UCSD-AML1 (cell line): ENCODE results near the gene ADAMTSL5.
A peak's percentile ranks its signal among the peaks of the same experiment; 100 is the strongest.

Experiments
- DNase-seq: peaks from one replicate; lab custom pipeline; 2025; ENCODE audit not compliant: unreplicated experiment; lab: John Stamatoyannopoulos, UW

Gene ADAMTSL5

DNA sequence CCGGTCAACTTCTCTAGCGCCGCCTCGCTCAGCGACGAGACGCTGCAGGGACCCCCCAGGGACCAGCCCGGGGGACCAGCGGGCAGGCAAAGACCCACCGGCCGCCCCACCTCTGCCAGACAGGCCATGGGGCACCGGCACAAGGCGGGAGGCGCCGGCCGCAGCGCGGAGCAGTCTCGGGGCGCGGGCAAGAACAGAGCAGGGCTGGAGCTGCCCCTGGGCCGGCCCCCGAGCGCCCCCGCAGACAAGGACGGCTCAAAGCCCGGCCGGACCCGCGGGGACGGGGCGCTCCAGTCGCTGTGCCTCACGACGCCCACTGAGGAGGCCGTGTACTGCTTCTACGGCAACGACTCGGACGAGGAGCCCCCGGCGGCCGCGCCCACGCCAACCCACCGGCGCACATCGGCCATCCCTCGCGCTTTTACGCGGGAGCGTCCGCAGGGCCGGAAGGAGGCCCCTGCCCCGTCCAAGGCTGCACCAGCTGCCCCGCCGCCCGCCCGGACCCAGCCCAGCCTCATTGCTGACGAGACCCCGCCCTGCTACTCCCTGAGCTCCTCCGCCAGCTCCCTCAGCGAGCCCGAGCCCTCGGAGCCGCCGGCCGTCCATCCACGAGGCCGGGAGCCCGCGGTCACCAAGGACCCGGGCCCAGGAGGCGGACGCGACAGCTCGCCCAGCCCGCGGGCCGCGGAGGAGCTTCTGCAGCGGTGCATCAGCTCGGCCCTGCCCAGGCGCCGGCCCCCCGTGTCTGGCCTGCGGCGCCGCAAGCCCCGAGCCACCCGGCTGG is 45.1 kb downstream of the ADAMTSL5 start:
- DNase-seq, result no peak

GRCh38 chr19:1467215-1467489 is 45.7 kb downstream of the ADAMTSL5 start:
- no peak for DNase-seq

DNA sequence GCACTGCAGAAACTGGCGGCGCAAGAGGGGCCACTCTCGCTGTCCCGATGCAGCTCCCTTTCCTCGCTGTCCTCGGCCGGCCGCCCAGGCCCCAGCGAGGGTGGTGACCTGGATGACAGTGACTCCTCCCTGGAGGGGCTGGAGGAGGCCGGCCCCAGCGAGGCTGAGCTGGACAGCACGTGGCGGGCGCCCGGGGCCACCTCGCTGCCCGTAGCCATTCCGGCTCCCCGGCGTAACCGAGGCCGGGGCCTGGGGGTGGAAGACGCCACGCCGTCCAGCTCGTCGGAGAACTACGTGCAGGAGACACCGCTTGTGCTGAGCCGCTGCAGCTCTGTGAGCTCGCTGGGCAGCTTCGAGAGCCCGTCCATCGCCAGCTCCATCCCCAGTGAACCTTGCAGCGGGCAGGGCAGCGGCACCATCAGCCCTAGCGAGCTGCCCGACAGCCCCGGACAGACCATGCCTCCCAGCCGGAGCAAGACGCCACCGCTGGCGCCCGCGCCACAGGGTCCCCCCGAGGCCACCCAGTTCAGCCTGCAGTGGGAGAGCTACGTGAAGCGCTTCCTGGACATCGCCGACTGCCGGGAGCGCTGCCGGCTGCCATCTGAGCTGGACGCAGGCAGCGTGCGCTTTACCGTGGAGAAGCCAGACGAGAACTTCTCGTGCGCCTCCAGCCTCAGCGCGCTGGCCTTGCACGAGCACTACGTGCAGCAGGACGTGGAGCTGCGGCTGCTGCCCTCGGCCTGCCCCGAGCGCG is 46.2 kb downstream of the ADAMTSL5 start:
- DNase-seq, result no peak

DNA sequence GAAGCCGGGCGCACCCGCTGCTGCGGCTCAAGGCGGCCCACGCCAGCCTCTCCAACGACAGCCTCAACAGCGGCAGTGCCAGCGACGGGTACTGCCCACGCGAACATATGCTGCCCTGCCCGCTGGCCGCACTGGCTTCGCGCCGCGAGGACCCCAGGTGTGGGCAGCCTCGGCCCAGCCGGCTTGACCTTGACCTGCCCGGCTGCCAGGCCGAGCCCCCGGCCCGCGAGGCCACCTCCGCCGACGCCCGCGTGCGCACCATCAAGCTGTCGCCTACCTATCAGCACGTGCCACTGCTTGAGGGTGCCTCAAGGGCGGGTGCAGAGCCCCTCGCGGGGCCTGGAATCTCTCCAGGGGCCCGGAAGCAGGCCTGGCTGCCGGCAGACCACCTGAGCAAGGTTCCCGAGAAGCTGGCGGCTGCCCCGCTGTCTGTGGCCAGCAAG is 46.8 kb downstream of the ADAMTSL5 start:
- DNase-seq, result no peak

DNA sequence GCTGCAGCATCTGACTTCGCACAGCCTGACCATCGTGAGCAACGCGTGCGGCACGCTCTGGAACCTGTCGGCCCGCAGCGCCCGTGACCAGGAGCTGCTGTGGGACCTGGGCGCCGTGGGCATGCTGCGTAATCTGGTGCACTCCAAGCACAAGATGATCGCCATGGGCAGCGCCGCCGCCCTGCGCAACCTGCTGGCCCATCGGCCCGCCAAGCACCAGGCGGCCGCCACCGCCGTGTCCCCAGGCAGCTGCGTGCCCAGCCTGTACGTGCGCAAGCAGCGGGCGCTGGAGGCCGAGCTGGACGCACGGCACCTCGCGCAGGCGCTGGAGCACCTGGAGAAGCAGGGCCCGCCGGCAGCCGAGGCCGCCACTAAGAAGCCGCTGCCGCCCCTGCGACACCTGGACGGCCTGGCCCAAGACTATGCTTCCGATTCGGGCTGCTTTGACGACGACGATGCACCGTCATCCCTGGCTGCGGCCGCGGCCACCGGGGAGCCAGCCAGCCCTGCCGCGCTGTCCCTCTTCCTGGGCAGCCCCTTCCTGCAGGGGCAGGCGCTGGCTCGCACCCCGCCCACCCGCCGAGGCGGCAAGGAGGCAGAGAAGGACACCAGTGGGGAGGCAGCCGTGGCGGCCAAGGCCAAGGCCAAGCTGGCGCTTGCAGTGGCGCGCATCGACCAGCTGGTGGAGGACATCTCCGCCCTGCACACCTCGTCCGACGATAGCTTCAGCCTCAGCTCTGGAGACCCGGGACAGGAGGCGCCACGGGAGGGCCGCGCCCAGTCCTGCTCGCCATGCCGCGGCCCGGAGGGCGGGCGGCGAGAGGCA is 47.4 kb downstream of the ADAMTSL5 start:
- DNase-seq, result no peak

DNA sequence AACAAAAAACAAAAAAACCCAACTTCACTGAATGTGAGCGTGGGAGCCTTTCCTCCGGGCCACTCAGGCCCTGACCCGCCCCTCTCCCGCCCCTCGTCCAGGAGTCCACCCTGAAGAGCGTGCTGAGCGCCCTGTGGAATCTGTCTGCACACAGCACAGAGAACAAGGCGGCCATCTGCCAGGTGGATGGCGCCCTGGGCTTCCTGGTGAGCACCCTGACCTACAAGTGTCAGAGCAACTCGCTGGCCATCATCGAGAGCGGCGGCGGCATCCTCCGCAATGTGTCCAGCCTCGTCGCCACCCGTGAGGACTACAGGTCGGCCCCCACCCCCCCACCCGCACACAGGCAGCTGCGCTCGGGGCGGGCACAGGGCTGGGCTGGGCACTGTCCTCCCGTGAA is 51.0 kb downstream of the ADAMTSL5 start:
- no peak for DNase-seq

- no peak for DNase-seq
These were observed 52.5 kb downstream of the ADAMTSL5 start for GRCh38 chr19:1460033-1460995.

GRCh38 chr19:1459479-1459878 is 53.3 kb downstream of the ADAMTSL5 start:
- no peak for DNase-seq

- no peak for DNase-seq
These were observed 54.9 kb downstream of the ADAMTSL5 start for GRCh38 chr19:1457892-1458291.

GRCh38 chr19:1457031-1457739 is 55.6 kb downstream of the ADAMTSL5 start:
- DNase-seq, result no peak

GRCh38 chr19:1456121-1456900 is 56.5 kb downstream of the ADAMTSL5 start:
- DNase-seq, result no peak

DNA sequence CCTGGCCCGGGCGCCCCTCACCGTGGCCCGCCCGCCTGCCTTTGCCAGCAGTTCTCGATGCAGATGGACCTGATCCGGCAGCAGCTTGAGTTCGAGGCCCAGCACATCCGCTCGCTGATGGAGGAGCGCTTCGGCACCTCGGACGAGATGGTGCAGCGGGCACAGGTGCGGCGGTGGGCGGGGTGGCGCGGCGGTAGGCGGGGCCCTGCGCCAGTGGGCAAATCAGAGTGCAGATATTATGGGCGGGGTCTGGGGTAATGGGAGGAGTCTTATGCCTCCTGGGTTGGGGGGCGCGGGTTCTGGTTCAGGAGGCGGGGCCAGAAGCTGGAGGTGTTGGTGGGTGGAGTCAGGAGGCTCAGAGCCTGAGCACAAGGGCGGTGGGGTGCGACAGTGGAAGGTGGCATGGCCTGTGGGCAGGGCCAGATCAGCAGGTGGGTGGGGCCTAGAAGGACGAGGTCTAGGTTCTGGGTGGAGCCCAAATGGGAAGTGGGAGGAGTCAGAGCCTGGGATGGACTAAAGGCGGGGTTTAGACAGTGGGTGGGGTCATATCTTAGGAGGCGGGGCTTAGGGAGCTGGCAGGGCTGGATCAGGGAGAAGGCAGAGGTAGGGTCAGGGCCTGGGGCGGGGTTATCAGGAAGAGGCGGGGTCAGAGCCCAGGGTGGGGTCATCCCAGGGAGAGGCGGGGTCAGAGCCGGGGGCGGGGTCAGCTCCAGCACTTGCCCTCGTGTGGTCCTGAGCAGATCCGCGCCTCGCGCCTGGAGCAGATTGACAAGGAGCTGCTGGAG is 57.3 kb downstream of the ADAMTSL5 start:
- DNase-seq, result peak; percentile 81
